H1 (cell line): ENCODE data around the gene NUBP2. TPM values are rescaled to one million over a fixed set of nuclear protein-coding genes. Genes with fewer than 3 reads are reported as not detected.

Source experiments
- CTCF ChIA-PET: fragments of 300-600 bp; sonication (Branson Sonifier 250); formaldehyde crosslinking; loops from one replicate; lab custom pipeline; 2021; ENCODE audit not compliant: partially characterized antibody; lab: Charles Lee
- POLR2A ChIA-PET: fragments of 300-600 bp; sonication (Branson Sonifier 250); formaldehyde crosslinking; loops from one replicate; lab custom pipeline; 2021; ENCODE audit warnings: inconsistent platforms; ENCODE audit not compliant: partially characterized antibody; lab: Charles Lee
- DNase-seq, 2 experiments: peaks; one replicate each; pipeline versions ENCODE4 v3.0.0 to v3.0.0-alpha.2; 2010 to 2022; ENCODE audit warnings: low spot score in 2 of 2, low read depth in 1 of 2, mixed read lengths in 1 of 2
- FAIRE-seq: peaks from 2 replicates; lab custom pipeline; 2011; peaks lifted over from hg19 to GRCh38; lab: Jason Lieb, UNC
- H2AFZ ChIP-seq: 2 replicates; pipeline ENCODE4 v1.8.1; 2012; ENCODE audit warnings: low read length, inconsistent platforms
- H2AK5ac ChIP-seq: 2 replicates; pipeline ENCODE4 v1.6.1; 2013; ENCODE audit warnings: low read depth, low read length
- H2BK120ac ChIP-seq: replicated peaks from 2 replicates; pipeline ENCODE3; 2013; ENCODE audit warnings: low read depth, low read length, inconsistent platforms
- H2BK12ac ChIP-seq: 2 replicates; pipeline ENCODE4 v1.6.1; 2013; ENCODE audit warnings: low read depth, low read length
- H2BK15ac ChIP-seq: 2 replicates; pipeline ENCODE4 v1.6.1; 2013; ENCODE audit warnings: low read length
- H2BK20ac ChIP-seq: 2 replicates; pipeline ENCODE4 v1.6.1; 2013; ENCODE audit warnings: low read length
- H2BK5ac ChIP-seq: 2 replicates; pipeline ENCODE4 v1.6.1; 2013; ENCODE audit warnings: low read depth, low read length
- H3K14ac ChIP-seq: 2 replicates; pipeline ENCODE4 v1.6.1; 2013; ENCODE audit warnings: inconsistent platforms; ENCODE audit not compliant: insufficient read length
- H3K18ac ChIP-seq: 2 replicates; pipeline ENCODE4 v1.6.1; 2013; ENCODE audit warnings: low read length; ENCODE audit errors: extremely low read depth
- H3K23ac ChIP-seq: 2 replicates; pipeline ENCODE4 v1.6.1; 2013; ENCODE audit warnings: inconsistent platforms; ENCODE audit not compliant: insufficient read length
- H3K23me2 ChIP-seq: 2 replicates; pipeline ENCODE4 v1.6.1; 2013; ENCODE audit warnings: low read depth, low read length
- H3K27ac ChIP-seq: 2 replicates; pipeline ENCODE4 v1.6.1; 2011; ENCODE audit warnings: low read depth, low read length, inconsistent platforms
- H3K27me3 ChIP-seq, 4 experiments: replicated peaks in 1 of 4; 1 replicate in 1 of 4; 2 replicates in 3 of 4; pipeline versions ENCODE4 v1.6.1 to v1.8.1; 2011 to 2013; ENCODE audit warnings: low read length in 3 of 4, mild to moderate bottlenecking in 3 of 4, inconsistent platforms in 2 of 4, mixed read lengths in 2 of 4, moderate library complexity in 1 of 4; ENCODE audit not compliant: control insufficient read depth in 3 of 4, insufficient read depth in 3 of 4; ENCODE audit errors: extremely low read depth in 1 of 4
- H3K36me3 ChIP-seq, 4 experiments: 2 replicates each; pipeline versions ENCODE4 v1.6.1 to v1.8.1; 2011 to 2013; ENCODE audit warnings: mild to moderate bottlenecking in 4 of 4, low read length in 3 of 4, moderate library complexity in 2 of 4, control low read depth in 1 of 4, inconsistent platforms in 1 of 4; ENCODE audit not compliant: insufficient read depth in 4 of 4, control insufficient read depth in 2 of 4
- H3K4ac ChIP-seq: replicated peaks from 2 replicates; pipeline ENCODE3; 2013; ENCODE audit warnings: low read length, low read depth, mixed read lengths, inconsistent platforms; ENCODE audit not compliant: insufficient read length
- H3K4me1 ChIP-seq, 4 experiments: replicated peaks in 1 of 4; 1 replicate in 1 of 4; 2 replicates in 3 of 4; pipeline versions ENCODE4 v1.6.1 to v1.8.1; 2011 to 2013; ENCODE audit warnings: low read length in 3 of 4, inconsistent platforms in 2 of 4, mixed read lengths in 1 of 4; ENCODE audit not compliant: insufficient read depth in 4 of 4, control insufficient read depth in 3 of 4
- H3K4me2 ChIP-seq, 2 experiments: 2 replicates each; pipeline versions ENCODE4 v1.6.1 to v1.8.1; 2011 to 2013; ENCODE audit warnings: low read depth in 2 of 2, low read length in 2 of 2, control low read depth in 1 of 2, inconsistent platforms in 1 of 2, mild to moderate bottlenecking in 1 of 2; ENCODE audit not compliant: insufficient read depth in 1 of 2
- H3K4me3 ChIP-seq, 4 experiments: fragments of 200-600, 300-600 bp in 1 of 4; sonication (generic), shearing (Covaris generic), sonication (Bioruptor Twin) in 1 of 4; 2 replicates each; pipeline versions ENCODE4 v1.5.1 to v1.8.1; 2011 to 2016; ENCODE audit warnings: low read length in 4 of 4, low read depth in 3 of 4, control low read depth in 2 of 4, inconsistent platforms in 2 of 4, mild to moderate bottlenecking in 2 of 4, mixed read lengths in 1 of 4, moderate library complexity in 1 of 4; ENCODE audit not compliant: insufficient read depth in 2 of 4; ENCODE audit errors: extremely low read depth in 1 of 4
- H3K56ac ChIP-seq: replicated peaks from 2 replicates; pipeline ENCODE3; 2013; ENCODE audit warnings: low read depth, mild to moderate bottlenecking, mixed read lengths, low read length, inconsistent platforms; ENCODE audit not compliant: insufficient read length
- H3K79me1 ChIP-seq: 2 replicates; pipeline ENCODE4 v1.6.1; 2013; ENCODE audit warnings: low read depth, low read length, control low read depth
- H3K79me2 ChIP-seq, 2 experiments: 2 replicates each; pipeline versions ENCODE4 v1.6.1 to v1.8.1; 2012 to 2013; ENCODE audit warnings: low read length in 2 of 2, mild to moderate bottlenecking in 2 of 2, inconsistent platforms in 1 of 2; ENCODE audit not compliant: insufficient read depth in 2 of 2, control insufficient read depth in 1 of 2
- H3K9ac ChIP-seq, 4 experiments: replicated peaks in 1 of 4; 1 replicate in 1 of 4; 2 replicates in 3 of 4; pipeline versions ENCODE4 v1.6.1 to v1.8.1; 2011 to 2013; ENCODE audit warnings: low read depth in 3 of 4, low read length in 3 of 4, control low read depth in 2 of 4, mild to moderate bottlenecking in 2 of 4, moderate library complexity in 2 of 4, inconsistent platforms in 1 of 4; ENCODE audit errors: extremely low read depth in 1 of 4
- H3K9me3 ChIP-seq, 2 experiments: 2 replicates each; pipeline versions ENCODE4 v1.6.1 to v1.8.1; 2012 to 2013; ENCODE audit warnings: mild to moderate bottlenecking in 2 of 2, moderate library complexity in 2 of 2, control low read depth in 1 of 2, inconsistent platforms in 1 of 2, low read depth in 1 of 2, low read length in 1 of 2, mixed read lengths in 1 of 2; ENCODE audit not compliant: insufficient read depth in 2 of 2
- H4K20me1 ChIP-seq, 2 experiments: replicated peaks in 1 of 2; 2 replicates each; pipeline versions ENCODE3 to v1.8.1; 2011 to 2013; ENCODE audit warnings: inconsistent platforms in 2 of 2, low read length in 2 of 2, mild to moderate bottlenecking in 1 of 2; ENCODE audit not compliant: insufficient read depth in 2 of 2, control insufficient read depth in 1 of 2
- H4K5ac ChIP-seq: 2 replicates; pipeline ENCODE4 v1.6.1; 2013; ENCODE audit warnings: low read length, low read depth, mixed read lengths, inconsistent platforms; ENCODE audit not compliant: insufficient read length
- H4K8ac ChIP-seq: 2 replicates; pipeline ENCODE4 v1.8.0; 2013; ENCODE audit warnings: mild to moderate bottlenecking, moderate library complexity, low read length, inconsistent platforms; ENCODE audit not compliant: insufficient read depth; ENCODE audit errors: extremely low read depth
- H4K91ac ChIP-seq: replicated peaks from 2 replicates; pipeline ENCODE3; 2013; ENCODE audit warnings: low read length, mixed read lengths, inconsistent platforms; ENCODE audit not compliant: insufficient read length
- CEBPB ChIP-seq: IDR thresholded peaks from 2 replicates; pipeline ENCODE4 v1.6.1; 2012; ENCODE audit warnings: low read depth, low read length
- HDAC6 ChIP-seq: IDR thresholded peaks from one replicate; pipeline ENCODE4 v1.7.1; 2012; ENCODE audit warnings: low read depth, mild to moderate bottlenecking, inconsistent platforms, low read length, moderate library complexity
- KDM5A ChIP-seq: fragments of 200-600 bp; IDR thresholded peaks from 2 replicates; pipeline ENCODE4 v1.7.1; 2012; ENCODE audit warnings: mild to moderate bottlenecking, low read length, inconsistent platforms, mixed read lengths
- SRF ChIP-seq: IDR thresholded peaks from 2 replicates; pipeline ENCODE4 v1.6.1; 2011; ENCODE audit warnings: mild to moderate bottlenecking, low read depth, low read length, moderate library complexity
- WGBS, 2 experiments: shearing (Covaris generic) in 1 of 2; methylation state at CpG; one replicate each; pipeline versions ENCODE4 v1.1.6 to v1.1.7; 2013 to 2015; ENCODE audit warnings: low lambda C conversion rate in 2 of 2, mixed read lengths in 2 of 2, inconsistent platforms in 1 of 2, low coverage in 1 of 2, missing lambda C conversion rate in 1 of 2; ENCODE audit not compliant: insufficient replicate concordance in 2 of 2, insufficient coverage in 1 of 2, insufficient read length in 1 of 2; ENCODE audit errors: extremely low coverage in 1 of 2, missing lambda C conversion rate in 1 of 2; 5-methylcytosine and 5-hydroxymethylcytosine counted together
- polyA plus RNA-seq, 7 experiments: library from polyadenylated mRNA; depleted of rRNA in 3 of 7; stranded (reverse) in 5 of 7; unstranded in 2 of 7; fragments of >200 nt in 5 of 7; fragments of 200-250 nt in 2 of 7; gene quantifications; 1 replicate in 5 of 7; 2 replicates in 1 of 7; 4 replicates in 1 of 7; pipeline versions ENCODE4 v1.2.1 to v1.2.3, GENCODE V29; 2011 to 2013; ENCODE audit warnings: missing spikeins in 2 of 7, mixed read lengths in 2 of 7
- total RNA-seq: library from RNA; stranded (reverse); fragmentation: NEBNext Ultra II Directional; extraction: Animal tissue kit (Norgen Biotek cat#: 25700); gene quantifications from 2 replicates; pipeline ENCODE4 v1.2.1, GENCODE V29; 2021
- TF ChIP-seq, protein P1 (sequence below): IDR thresholded peaks from 2 replicates; pipeline ENCODE4 v1.6.1; 2012; ENCODE audit warnings: inconsistent platforms

The NUBP2 gene
- total and polyA plus RNA-seq, 2 of the 8 experiments (the other 6 are each of a cell fraction or from before 2014, with no cell fraction given): 70.3 to 96.9 TPM

DNA sequence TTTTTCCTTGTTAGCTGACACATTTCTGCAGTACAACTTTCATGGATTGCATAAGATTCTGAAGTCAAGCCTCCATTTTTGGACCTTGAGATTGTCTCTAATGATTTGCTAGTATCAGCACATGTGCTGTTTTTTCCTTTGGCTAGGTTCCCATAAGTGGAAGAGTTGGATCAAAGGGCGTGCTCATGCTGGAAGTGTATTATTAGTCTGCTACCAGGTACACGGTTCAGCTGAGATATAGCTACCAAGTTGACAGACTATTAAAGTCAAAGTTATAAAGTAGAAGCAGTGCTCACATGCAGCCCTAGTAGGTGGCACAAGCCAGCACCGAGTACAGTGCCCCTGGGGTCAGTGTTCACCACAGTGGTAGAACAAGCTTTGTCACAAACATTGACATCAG is 47.5 kb downstream of the NUBP2 start:
- H3K4me3 ChIP-seq: no peak overlapping the region
- no peaks in the 10 kb centered on the region for H3K36me3 ChIP-seq
- POLR2A ChIA-PET: interaction anchor here (1.4 kb wide), 1 partner anchor 134 kb away, joined by 5 read pairs; the partner anchor contains the start of gene RPS2
- no peak overlapping the region for H2BK12ac ChIP-seq
- peaks cover 0 to 20% of the 10 kb centered on the region in 2 experiments; a peak in 2 of 4 replicates for H3K79me2 ChIP-seq
- H3K18ac ChIP-seq: no peak overlapping the region
- no peak overlapping the region for H3K56ac ChIP-seq
- FAIRE-seq: no peak
- H3K27me3 ChIP-seq: peaks cover 0 to 3% (median 0%) of the 10 kb centered on the region in 4 experiments; a peak in 4 of 7 replicates
- no peak overlapping the region for H2BK15ac ChIP-seq
- no peak overlapping the region for H3K9ac ChIP-seq
- no peak overlapping the region for H3K23ac ChIP-seq
- H4K20me1 ChIP-seq: peaks cover 0 to 5% of the 10 kb centered on the region in 2 experiments
- H2AK5ac ChIP-seq: no peak overlapping the region
- no peak overlapping the region for H4K5ac ChIP-seq
- TF ChIP-seq HDAC6 (no peak), CEBPB (no peak), KDM5A (no peak), SRF (no peak)
- TF ChIP-seq, protein P1, sequence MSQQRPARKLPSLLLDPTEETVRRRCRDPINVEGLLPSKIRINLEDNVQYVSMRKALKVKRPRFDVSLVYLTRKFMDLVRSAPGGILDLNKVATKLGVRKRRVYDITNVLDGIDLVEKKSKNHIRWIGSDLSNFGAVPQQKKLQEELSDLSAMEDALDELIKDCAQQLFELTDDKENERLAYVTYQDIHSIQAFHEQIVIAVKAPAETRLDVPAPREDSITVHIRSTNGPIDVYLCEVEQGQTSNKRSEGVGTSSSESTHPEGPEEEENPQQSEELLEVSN: no peak
- no peak overlapping the region for H3K4me2 ChIP-seq
- WGBS, 2 experiments: 93% methylated on average over 3 of the region's 3 CpGs; no CpG with 5 or more reads in 1 of the 2 experiments
- no peak overlapping the region for H4K91ac ChIP-seq
- no peak overlapping the region for H3K4ac ChIP-seq
- H3K4me1 ChIP-seq: peaks cover 0 to 10% (median 3%) of the 10 kb centered on the region in 4 experiments; a peak in 5 of 7 replicates
- no peak overlapping the region for H2AFZ ChIP-seq
- peaks cover 3% of the 10 kb centered on the region; the same call in 1 of the 2 replicates for H3K23me2 ChIP-seq
- no peak overlapping the region for H3K14ac ChIP-seq
- H2BK120ac ChIP-seq: no peak overlapping the region
- DNase-seq: no peak
- H3K27ac ChIP-seq: no peak overlapping the region
- H2BK20ac ChIP-seq: no peak overlapping the region
- H3K79me1 ChIP-seq: peaks cover 10% of the 10 kb centered on the region
- H4K8ac ChIP-seq: no peak overlapping the region
- H3K9me3 ChIP-seq: no peaks in the 10 kb centered on the region
- no peak overlapping the region for H2BK5ac ChIP-seq
- CTCF ChIA-PET: interaction anchor here (1.6 kb wide), 1 partner anchor 122 kb away, joined by 3 read pairs; no protein-coding TSS in a partner anchor
